NCI-H345 treated with DMSO at 0.1 percent for 48 hours (cell line): ENCODE measurements around the gene TTC14.

ENCODE experiments used
- DNase-seq: peaks from one replicate; lab custom pipeline; 2025; ENCODE audit not compliant: unreplicated experiment; lab: John Stamatoyannopoulos, UW

TTC14 gene

GRCh38 chr3:180631317-180631716, 29.4 kb downstream of the TTC14 start:
- DNase-seq: no peak

GRCh38 chr3:180633722-180634121, 31.8 kb downstream of the TTC14 start:
- no peak for DNase-seq

- no peak for DNase-seq
These were observed 39.0 kb downstream of the TTC14 start for GRCh38 chr3:180640987-180641386.

GRCh38 chr3:180646187-180646790, 44.3 kb downstream of the TTC14 start:
- DNase-seq: no peak

DNA sequence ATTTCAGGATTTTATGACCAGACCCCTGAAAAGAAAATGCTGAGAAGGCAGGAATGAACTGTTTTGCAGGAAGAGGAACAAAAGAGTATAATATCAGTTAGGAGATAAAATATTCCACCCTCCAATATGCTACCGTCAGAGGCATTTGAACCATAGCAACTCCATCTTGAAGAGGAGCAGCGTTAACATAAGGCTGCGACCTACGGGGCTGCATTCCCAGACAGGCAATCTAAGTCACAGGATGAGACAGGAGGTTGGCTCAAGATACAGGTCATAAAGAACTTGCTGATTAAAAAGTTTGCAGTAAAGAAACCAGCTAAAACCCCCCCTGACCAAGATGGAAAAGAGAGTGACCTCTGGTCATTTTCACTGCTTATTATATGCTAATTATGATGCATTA, 54.4 kb downstream of the TTC14 start:
- DNase-seq: no peak

DNA sequence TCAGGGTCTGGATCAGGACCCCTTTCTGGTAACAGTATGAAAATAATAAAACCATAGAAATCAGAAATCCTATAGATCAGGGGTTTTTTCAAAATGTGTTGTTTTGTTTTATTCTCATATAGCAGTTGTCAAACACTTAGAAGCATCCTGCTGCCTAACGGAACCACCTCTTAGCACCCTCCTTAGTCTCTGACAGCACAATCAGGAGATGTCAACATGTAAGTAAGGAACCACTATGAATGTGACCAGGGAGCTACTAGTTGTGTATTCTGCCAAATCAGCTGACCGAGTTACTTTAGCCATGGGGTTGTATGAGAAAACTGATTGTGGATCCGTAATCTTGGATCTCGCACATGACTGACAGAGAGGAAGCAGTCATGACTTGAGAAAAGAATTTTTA, 55.1 kb downstream of the TTC14 start:
- no peak for DNase-seq
